Measurements from ENCODE around the gene NLGN1. TPM values are rescaled to one million over a fixed set of nuclear protein-coding genes. Genes with fewer than 3 reads are reported as not detected.

NLGN1 gene
- total and polyA plus RNA-seq, 2 of the 13 experiments (the other 11 are each of a cell fraction or from before 2014, with no cell fraction given) = not detected

GRCh38 chr3:173770011-173770410, 372.5 kb downstream of the NLGN1 start (continued):
- no peak for TF ChIP-seq ARID5B (CRISPR knock-in tag; IDR thresholded peaks at IDR 0.05)
- no peak for TF ChIP-seq GPBP1L1 (CRISPR knock-in tag; IDR thresholded peaks at IDR 0.05)
- no peak for TF ChIP-seq CBX1 (IDR thresholded peaks at IDR 0.05; ENCODE audit: low read depth)
- no peak for TF ChIP-seq BRCA1 (CRISPR knock-in tag; IDR thresholded peaks at IDR 0.05)
- TF ChIP-seq RNF2 (conservative IDR thresholded peaks at IDR 0.05; ENCODE audit: low read depth) = no peak
- no peak for TF ChIP-seq RAD51 (IDR thresholded peaks at IDR 0.05; ENCODE audit: borderline replicate concordance)
- no peak for TF ChIP-seq ZFP36L2 (CRISPR knock-in tag; IDR thresholded peaks at IDR 0.05)
- no peak for TF ChIP-seq ZMYM3 (CRISPR knock-in tag; IDR thresholded peaks at IDR 0.05)
- TF ChIP-seq SRY (CRISPR knock-in tag; IDR thresholded peaks at IDR 0.05) = no peak
